ENCODE results near the gene CABP5. TPM values are rescaled to one million over a fixed set of nuclear protein-coding genes. Genes with fewer than 3 reads are reported as not detected.

Gene CABP5
- total RNA-seq, 1 experiment from 2014 or later: not detected

DNA sequence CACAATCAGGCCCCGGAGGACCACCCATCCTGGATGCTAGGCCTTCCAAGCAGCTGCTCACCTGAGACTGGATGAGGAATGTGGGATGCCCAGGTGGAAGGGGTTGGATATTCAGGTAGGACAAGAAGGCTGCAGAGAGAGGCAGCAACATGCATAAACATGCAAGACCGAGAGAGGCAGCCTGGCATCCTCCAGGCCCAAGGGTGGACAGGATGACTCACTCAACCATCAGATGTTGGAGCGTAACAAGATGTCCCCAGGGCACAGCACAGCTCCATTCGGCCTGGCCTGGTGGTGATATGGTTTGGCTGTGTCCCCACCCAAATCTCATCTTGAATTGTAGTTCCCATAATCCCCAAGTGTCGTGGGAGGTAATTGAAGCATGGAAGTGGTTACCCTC is 10.0 kb upstream of the CABP5 start (continued):
- TF ChIP-seq, protein P1, sequence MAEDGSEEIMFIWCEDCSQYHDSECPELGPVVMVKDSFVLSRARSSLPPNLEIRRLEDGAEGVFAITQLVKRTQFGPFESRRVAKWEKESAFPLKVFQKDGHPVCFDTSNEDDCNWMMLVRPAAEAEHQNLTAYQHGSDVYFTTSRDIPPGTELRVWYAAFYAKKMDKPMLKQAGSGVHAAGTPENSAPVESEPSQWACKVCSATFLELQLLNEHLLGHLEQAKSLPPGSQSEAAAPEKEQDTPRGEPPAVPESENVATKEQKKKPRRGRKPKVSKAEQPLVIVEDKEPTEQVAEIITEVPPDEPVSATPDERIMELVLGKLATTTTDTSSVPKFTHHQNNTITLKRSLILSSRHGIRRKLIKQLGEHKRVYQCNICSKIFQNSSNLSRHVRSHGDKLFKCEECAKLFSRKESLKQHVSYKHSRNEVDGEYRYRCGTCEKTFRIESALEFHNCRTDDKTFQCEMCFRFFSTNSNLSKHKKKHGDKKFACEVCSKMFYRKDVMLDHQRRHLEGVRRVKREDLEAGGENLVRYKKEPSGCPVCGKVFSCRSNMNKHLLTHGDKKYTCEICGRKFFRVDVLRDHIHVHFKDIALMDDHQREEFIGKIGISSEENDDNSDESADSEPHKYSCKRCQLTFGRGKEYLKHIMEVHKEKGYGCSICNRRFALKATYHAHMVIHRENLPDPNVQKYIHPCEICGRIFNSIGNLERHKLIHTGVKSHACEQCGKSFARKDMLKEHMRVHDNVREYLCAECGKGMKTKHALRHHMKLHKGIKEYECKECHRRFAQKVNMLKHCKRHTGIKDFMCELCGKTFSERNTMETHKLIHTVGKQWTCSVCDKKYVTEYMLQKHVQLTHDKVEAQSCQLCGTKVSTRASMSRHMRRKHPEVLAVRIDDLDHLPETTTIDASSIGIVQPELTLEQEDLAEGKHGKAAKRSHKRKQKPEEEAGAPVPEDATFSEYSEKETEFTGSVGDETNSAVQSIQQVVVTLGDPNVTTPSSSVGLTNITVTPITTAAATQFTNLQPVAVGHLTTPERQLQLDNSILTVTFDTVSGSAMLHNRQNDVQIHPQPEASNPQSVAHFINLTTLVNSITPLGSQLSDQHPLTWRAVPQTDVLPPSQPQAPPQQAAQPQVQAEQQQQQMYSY (CRISPR knock-in tag; IDR thresholded peaks at IDR 0.05): no peak
- TF ChIP-seq ESRRA (CRISPR knock-in tag; IDR thresholded peaks at IDR 0.05; ENCODE audit: borderline replicate concordance): no peak
- TF ChIP-seq PREB (CRISPR knock-in tag; IDR thresholded peaks at IDR 0.05; ENCODE audit: borderline replicate concordance): no peak
- TF ChIP-seq NR3C1 (CRISPR knock-in tag; conservative IDR thresholded peaks at IDR 0.05; ENCODE audit: low read depth): no peak
- TF ChIP-seq, protein P2, sequence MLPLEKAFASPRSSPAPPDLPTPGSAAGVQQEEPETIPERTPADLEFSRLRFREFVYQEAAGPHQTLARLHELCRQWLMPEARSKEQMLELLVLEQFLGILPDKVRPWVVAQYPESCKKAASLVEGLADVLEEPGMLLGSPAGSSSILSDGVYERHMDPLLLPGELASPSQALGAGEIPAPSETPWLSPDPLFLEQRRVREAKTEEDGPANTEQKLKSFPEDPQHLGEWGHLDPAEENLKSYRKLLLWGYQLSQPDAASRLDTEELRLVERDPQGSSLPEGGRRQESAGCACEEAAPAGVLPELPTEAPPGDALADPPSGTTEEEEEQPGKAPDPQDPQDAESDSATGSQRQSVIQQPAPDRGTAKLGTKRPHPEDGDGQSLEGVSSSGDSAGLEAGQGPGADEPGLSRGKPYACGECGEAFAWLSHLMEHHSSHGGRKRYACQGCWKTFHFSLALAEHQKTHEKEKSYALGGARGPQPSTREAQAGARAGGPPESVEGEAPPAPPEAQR (CRISPR knock-in tag; IDR thresholded peaks at IDR 0.05): no peak
- TF ChIP-seq HMGA2 (CRISPR knock-in tag; IDR thresholded peaks at IDR 0.05): no peak

DNA sequence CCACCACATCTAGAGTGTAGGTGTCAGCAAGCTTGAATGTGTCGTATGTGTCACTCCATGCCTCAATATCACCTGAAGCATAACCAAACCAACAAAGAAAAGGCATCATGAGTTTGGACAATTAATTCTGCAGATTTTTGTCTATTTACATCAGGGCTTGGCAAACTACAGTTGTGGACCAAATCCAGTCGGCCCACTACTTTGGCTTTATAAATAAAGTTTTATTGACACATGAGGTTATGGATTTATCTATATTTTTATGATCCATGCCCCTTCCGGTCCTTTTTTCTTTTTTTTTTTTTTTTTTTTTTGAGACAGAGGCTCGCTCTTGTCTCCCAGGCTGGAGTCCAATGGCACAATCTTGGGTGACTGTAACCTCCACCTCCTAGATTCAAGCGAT is 9.2 kb upstream of the CABP5 start:
- DNase-seq (ENCODE audit: low spot score) (no peak), ATAC-seq (no peak)
- POLR2A ChIA-PET: no interaction called here
- H3K27me3 Mint-ChIP-seq (ENCODE audit: low read depth): no peaks in the 10 kb centered on the region; the same call in 1 of the 2 replicates
- no peaks in the 10 kb centered on the region for H3K4me1 Mint-ChIP-seq
- no peak overlapping the region for H3K27ac Mint-ChIP-seq
- no peak overlapping the region for H3K4me3 Mint-ChIP-seq
- CTCF ChIA-PET: no interaction called here
- peaks cover 26% of the 10 kb centered on the region for H3K9me3 Mint-ChIP-seq
- peaks cover 19% of the 10 kb centered on the region for H3K36me3 Mint-ChIP-seq
- no peak for TF ChIP-seq ZNF138 (CRISPR knock-in tag; conservative IDR thresholded peaks at IDR 0.05)
- TF ChIP-seq GTF2I (CRISPR knock-in tag; conservative IDR thresholded peaks at IDR 0.05): no peak
- no peak for TF ChIP-seq SP1 (CRISPR knock-in tag; conservative IDR thresholded peaks at IDR 0.05)
- TF ChIP-seq, protein P3, sequence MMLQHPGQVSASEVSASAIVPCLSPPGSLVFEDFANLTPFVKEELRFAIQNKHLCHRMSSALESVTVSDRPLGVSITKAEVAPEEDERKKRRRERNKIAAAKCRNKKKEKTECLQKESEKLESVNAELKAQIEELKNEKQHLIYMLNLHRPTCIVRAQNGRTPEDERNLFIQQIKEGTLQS (CRISPR knock-in tag; conservative IDR thresholded peaks at IDR 0.05): no peak
- no peak for TF ChIP-seq MAX (CRISPR knock-in tag; IDR thresholded peaks at IDR 0.05)
- TF ChIP-seq JUN (CRISPR knock-in tag; IDR thresholded peaks at IDR 0.05): no peak
- no peak for TF ChIP-seq NR3C1 (CRISPR knock-in tag; conservative IDR thresholded peaks at IDR 0.05; ENCODE audit: low read depth)
- no peak for TF ChIP-seq SMAD3 (CRISPR knock-in tag; IDR thresholded peaks at IDR 0.05; ENCODE audit: borderline replicate concordance)
- no peak for TF ChIP-seq E2F1 (CRISPR knock-in tag; IDR thresholded peaks at IDR 0.05)
- TF ChIP-seq RORB (CRISPR knock-in tag; IDR thresholded peaks at IDR 0.05): no peak
- TF ChIP-seq, protein P4, sequence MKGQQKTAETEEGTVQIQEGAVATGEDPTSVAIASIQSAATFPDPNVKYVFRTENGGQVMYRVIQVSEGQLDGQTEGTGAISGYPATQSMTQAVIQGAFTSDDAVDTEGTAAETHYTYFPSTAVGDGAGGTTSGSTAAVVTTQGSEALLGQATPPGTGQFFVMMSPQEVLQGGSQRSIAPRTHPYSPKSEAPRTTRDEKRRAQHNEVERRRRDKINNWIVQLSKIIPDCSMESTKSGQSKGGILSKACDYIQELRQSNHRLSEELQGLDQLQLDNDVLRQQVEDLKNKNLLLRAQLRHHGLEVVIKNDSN (CRISPR knock-in tag; IDR thresholded peaks at IDR 0.05): no peak
- TF ChIP-seq FOXJ3 (CRISPR knock-in tag; IDR thresholded peaks at IDR 0.05; ENCODE audit: borderline replicate concordance): no peak
- TF ChIP-seq STAT6 (CRISPR knock-in tag; conservative IDR thresholded peaks at IDR 0.05; ENCODE audit: low read depth): no peak
- TF ChIP-seq IRF2 (CRISPR knock-in tag; IDR thresholded peaks at IDR 0.05; ENCODE audit: borderline replicate concordance, low read depth): no peak
- TF ChIP-seq ZNF263 (CRISPR knock-in tag; IDR thresholded peaks at IDR 0.05; ENCODE audit: low read depth): no peak
- TF ChIP-seq, protein P5, sequence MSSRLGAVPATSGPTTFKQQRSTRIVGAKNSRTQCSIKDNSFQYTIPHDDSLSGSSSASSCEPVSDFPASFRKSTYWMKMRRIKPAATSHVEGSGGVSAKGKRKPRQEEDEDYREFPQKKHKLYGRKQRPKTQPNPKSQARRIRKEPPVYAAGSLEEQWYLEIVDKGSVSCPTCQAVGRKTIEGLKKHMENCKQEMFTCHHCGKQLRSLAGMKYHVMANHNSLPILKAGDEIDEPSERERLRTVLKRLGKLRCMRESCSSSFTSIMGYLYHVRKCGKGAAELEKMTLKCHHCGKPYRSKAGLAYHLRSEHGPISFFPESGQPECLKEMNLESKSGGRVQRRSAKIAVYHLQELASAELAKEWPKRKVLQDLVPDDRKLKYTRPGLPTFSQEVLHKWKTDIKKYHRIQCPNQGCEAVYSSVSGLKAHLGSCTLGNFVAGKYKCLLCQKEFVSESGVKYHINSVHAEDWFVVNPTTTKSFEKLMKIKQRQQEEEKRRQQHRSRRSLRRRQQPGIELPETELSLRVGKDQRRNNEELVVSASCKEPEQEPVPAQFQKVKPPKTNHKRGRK (CRISPR knock-in tag; IDR thresholded peaks at IDR 0.05; ENCODE audit: borderline replicate concordance): no peak
- no peak for TF ChIP-seq ZMAT4 (CRISPR knock-in tag; IDR thresholded peaks at IDR 0.05)

All from WTC11 (cell line).